Heart left ventricle (tissue), 13 donors: ENCODE results near the gene AAR2.

Experiments used
- POLR2A ChIP-seq, 2 donors: fragments of 450-650 bp; IDR thresholded peaks; one replicate each; pipeline ENCODE4 v1.6.1; 2017; ENCODE audit warnings: antibody characterized with exemption in 2 of 2, mild to moderate bottlenecking in 2 of 2, moderate library complexity in 2 of 2
- TF ChIP-seq, protein P1 (sequence below), 12 donors: fragments of 200-600 bp; sonication (generic) in 4 of 12; IDR thresholded peaks; one replicate each; pipeline versions ENCODE4 v1.5.0 to v1.8.0; 2018 to 2022; ENCODE audit warnings: antibody characterized with exemption in 12 of 12, mild to moderate bottlenecking in 5 of 12
- donor health status: ischemic (EF 13 %, LVEDD 7.1; RV severe dilation, severe dysfunction).
- donor health status: DM: no; HTN: yes; CAD: no.
- donor health status: DM: no; HTN: no; CAD: no.
- donor health status: ischemic (EF 25% LVEDD 6.9; RV normal size, moderate dysfunction).
- donor health status: ischemic (EF 25% LVEDD 5.7; RV mildly dilated, moderate dysfunction).
- donor health status: ischemic (EF 35%, LVEDD 5.7; RV mildly dilated, moderate dysfunction).
- donor health status: nonischemic (EF 11% LVEDD 7.7; RV severe dilation, severe dysfunction).
- donor health status: DM: yes; HTN: yes; CAD: no.
- donor health status: PGD.
- donor health status: ischemic (EF 29% LVEDD 5.4; RV normal size, mild dysfunction).
- donor health status: nonischemic (EF 23%, LVEDD 6.1; RV moderate dilation, normal function).

DNA sequence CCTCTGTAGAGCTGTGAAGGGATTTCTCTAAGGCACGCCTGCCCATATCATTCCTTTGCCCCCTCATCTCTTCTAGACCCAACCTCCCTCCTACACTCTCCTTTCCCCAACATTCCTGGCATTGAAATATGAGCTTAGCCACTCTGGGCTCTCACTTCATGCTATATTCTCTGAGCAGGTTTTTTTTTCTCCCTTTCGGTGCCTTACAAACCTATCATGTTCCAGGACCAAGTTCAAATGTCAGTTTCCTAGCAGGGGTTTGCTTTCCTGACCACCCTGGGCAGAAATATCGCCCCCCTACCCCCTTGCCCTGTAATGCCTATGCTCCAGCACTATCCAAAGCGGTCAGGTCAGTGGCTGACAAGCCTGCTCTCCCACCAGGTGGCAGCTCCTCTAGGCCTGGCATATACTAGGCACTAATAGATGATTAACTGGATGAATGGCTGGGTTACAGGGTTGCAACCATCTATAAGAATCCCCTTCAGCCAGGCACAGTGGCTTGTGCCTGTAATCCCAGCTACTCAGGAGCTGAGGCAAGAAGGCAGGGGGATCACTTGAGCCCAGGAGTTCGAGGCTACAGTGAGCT is 25.7 kb upstream of the AAR2 start:
- TF ChIP-seq, protein P1, sequence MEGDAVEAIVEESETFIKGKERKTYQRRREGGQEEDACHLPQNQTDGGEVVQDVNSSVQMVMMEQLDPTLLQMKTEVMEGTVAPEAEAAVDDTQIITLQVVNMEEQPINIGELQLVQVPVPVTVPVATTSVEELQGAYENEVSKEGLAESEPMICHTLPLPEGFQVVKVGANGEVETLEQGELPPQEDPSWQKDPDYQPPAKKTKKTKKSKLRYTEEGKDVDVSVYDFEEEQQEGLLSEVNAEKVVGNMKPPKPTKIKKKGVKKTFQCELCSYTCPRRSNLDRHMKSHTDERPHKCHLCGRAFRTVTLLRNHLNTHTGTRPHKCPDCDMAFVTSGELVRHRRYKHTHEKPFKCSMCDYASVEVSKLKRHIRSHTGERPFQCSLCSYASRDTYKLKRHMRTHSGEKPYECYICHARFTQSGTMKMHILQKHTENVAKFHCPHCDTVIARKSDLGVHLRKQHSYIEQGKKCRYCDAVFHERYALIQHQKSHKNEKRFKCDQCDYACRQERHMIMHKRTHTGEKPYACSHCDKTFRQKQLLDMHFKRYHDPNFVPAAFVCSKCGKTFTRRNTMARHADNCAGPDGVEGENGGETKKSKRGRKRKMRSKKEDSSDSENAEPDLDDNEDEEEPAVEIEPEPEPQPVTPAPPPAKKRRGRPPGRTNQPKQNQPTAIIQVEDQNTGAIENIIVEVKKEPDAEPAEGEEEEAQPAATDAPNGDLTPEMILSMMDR (IDR thresholded peaks at IDR 0.05): no peak
- TF ChIP-seq POLR2A (IDR thresholded peaks at IDR 0.05): no peak
